GM23338 (cell line): ENCODE results near the gene THSD7A. TPM values are rescaled to one million over a fixed set of nuclear protein-coding genes. Genes with fewer than 3 reads are reported as not detected.

Experiments used
- ATAC-seq: fragments of 200-7000 bp; cut with Tn5 transposase; 3 replicates; pipeline ENCODE4 v1.9.1; 2020
- DNase-seq: peaks from one replicate; pipeline ENCODE4 v3.0.0-alpha.2; 2015; ENCODE audit warnings: low spot score
- H2AFZ ChIP-seq: fragments of 200-600 bp; sonication (generic); 2 replicates; pipeline ENCODE4 v1.8.0; 2016; ENCODE audit warnings: antibody characterized with exemption, mild to moderate bottlenecking, moderate library complexity
- H3F3A ChIP-seq: fragments of 200-600 bp; sonication (generic); replicated peaks from 2 replicates; pipeline ENCODE4 v1.8.0; 2017; ENCODE audit warnings: antibody characterized with exemption, mixed run types, low read depth
- H3K27ac ChIP-seq: fragments of 200-600 bp; sonication (generic); 2 replicates; pipeline ENCODE4 v1.6.1; 2016; ENCODE audit warnings: low read depth
- H3K27me3 ChIP-seq: fragments of 200-600 bp; sonication (generic); 2 replicates; pipeline ENCODE4 v1.8.0; 2016; ENCODE audit warnings: mild to moderate bottlenecking, mixed run types, moderate library complexity; ENCODE audit not compliant: insufficient read depth
- H3K36me3 ChIP-seq: fragments of 200-600 bp; sonication (generic); 2 replicates; pipeline ENCODE4 v1.8.0; 2016; ENCODE audit warnings: mild to moderate bottlenecking; ENCODE audit not compliant: insufficient read depth
- H3K4me1 ChIP-seq: fragments of 200-600 bp; sonication (generic); 2 replicates; pipeline ENCODE4 v1.8.0; 2016; ENCODE audit warnings: mild to moderate bottlenecking, moderate library complexity; ENCODE audit not compliant: insufficient read depth
- H3K4me2 ChIP-seq: fragments of 200-600 bp; sonication (generic); 2 replicates; pipeline ENCODE4 v1.7.1; 2017; ENCODE audit warnings: mixed run types
- H3K4me3 ChIP-seq: fragments of 200-600 bp; sonication (generic); 2 replicates; pipeline ENCODE4 v1.6.1; 2016; ENCODE audit warnings: mixed run types
- H3K79me2 ChIP-seq: fragments of 200-600 bp; sonication (generic); replicated peaks from 2 replicates; pipeline ENCODE4 v1.8.0; 2017; ENCODE audit warnings: mild to moderate bottlenecking; ENCODE audit not compliant: insufficient read depth
- H3K9me2 ChIP-seq: fragments of 200-600 bp; sonication (generic); 2 replicates; pipeline ENCODE4 v1.8.0; 2017; ENCODE audit not compliant: insufficient read depth
- H4K20me1 ChIP-seq: fragments of 200-600 bp; sonication (generic); replicated peaks from 2 replicates; pipeline ENCODE4 v1.8.0; 2017; ENCODE audit warnings: mild to moderate bottlenecking; ENCODE audit not compliant: insufficient read depth
- H3K27ac Mint-ChIP-seq: 2 replicates; pipeline ENCODE4 v1.8.0; 2020; ENCODE audit warnings: inconsistent platforms, mild to moderate bottlenecking, moderate library complexity, mixed read lengths
- H3K27me3 Mint-ChIP-seq: 3 replicates; pipeline ENCODE4 v1.8.0; 2022; ENCODE audit warnings: low read depth, mild to moderate bottlenecking, moderate library complexity, mixed read lengths, inconsistent platforms; ENCODE audit not compliant: insufficient read depth, poor library complexity
- H3K36me3 Mint-ChIP-seq: 3 replicates; pipeline ENCODE4 v1.8.0; 2021; ENCODE audit warnings: low read depth, mild to moderate bottlenecking, inconsistent platforms, moderate library complexity, mixed read lengths
- H3K4me1 Mint-ChIP-seq: 3 replicates; pipeline ENCODE4 v1.8.0; 2020; ENCODE audit warnings: mild to moderate bottlenecking, inconsistent platforms, mixed read lengths
- H3K4me3 Mint-ChIP-seq: 3 replicates; pipeline ENCODE4 v1.8.0; 2021; ENCODE audit warnings: moderate library complexity, mild to moderate bottlenecking, inconsistent platforms, mixed read lengths
- H3K9me3 Mint-ChIP-seq: 3 replicates; pipeline ENCODE4 v1.8.0; 2020; ENCODE audit warnings: moderate library complexity, mild to moderate bottlenecking, inconsistent platforms, mixed read lengths
- CREB1 ChIP-seq: fragments of 250-450 bp; sonication (Bioruptor Pico); IDR thresholded peaks from 2 replicates; pipeline ENCODE4 v1.5.0; 2020; ENCODE audit warnings: low read depth, mild to moderate bottlenecking, moderate library complexity
- CTCF ChIP-seq, 2 experiments: fragments of 200-600 bp in 1 of 2; sonication (generic) in 1 of 2; conservative IDR thresholded peaks; 2 replicates each; pipeline versions ENCODE4 v1.5.1 to v1.6.1; 2016 to 2017; ENCODE audit warnings: antibody characterized with exemption in 2 of 2, low read depth in 2 of 2, mild to moderate bottlenecking in 2 of 2, moderate library complexity in 1 of 2
- EZH2 ChIP-seq: fragments of 200-600 bp; sonication (generic); IDR thresholded peaks from one replicate; pipeline ENCODE4 v1.8.0; 2017; ENCODE audit warnings: antibody characterized with exemption, mild to moderate bottlenecking, low read depth; ENCODE audit not compliant: unreplicated experiment
- EZH2phosphoT487 ChIP-seq: fragments of 200-600 bp; sonication (generic); IDR thresholded peaks from one replicate; pipeline ENCODE4 v1.8.1; 2018; ENCODE audit warnings: antibody characterized with exemption; ENCODE audit not compliant: unreplicated experiment
- JUNB ChIP-seq: IDR thresholded peaks from one replicate; pipeline ENCODE4 v1.6.1; 2016; ENCODE audit warnings: antibody characterized with exemption; ENCODE audit not compliant: unreplicated experiment
- POLR2AphosphoS5 ChIP-seq: IDR thresholded peaks from 2 replicates; pipeline ENCODE4 v1.6.1; 2016; ENCODE audit warnings: antibody characterized with exemption, low read depth
- REST ChIP-seq: IDR thresholded peaks from one replicate; pipeline ENCODE4 v1.6.1; 2018; ENCODE audit warnings: antibody characterized with exemption; ENCODE audit not compliant: unreplicated experiment
- STAT1 ChIP-seq: IDR thresholded peaks from one replicate; pipeline ENCODE4 v1.6.1; 2016; ENCODE audit warnings: antibody characterized with exemption; ENCODE audit not compliant: unreplicated experiment
- ZNF114 ChIP-seq: fragments of 250-450 bp; sonication (Bioruptor Pico); IDR thresholded peaks from 2 replicates; pipeline ENCODE4 v1.5.0; 2020; ENCODE audit warnings: mild to moderate bottlenecking, moderate library complexity
- ZNF462 ChIP-seq: fragments of 250-450 bp; sonication (Bioruptor Pico); IDR thresholded peaks from 2 replicates; pipeline ENCODE4 v1.5.0; 2020; ENCODE audit warnings: mild to moderate bottlenecking, moderate library complexity
- polyA plus RNA-seq: library from polyadenylated mRNA; unstranded; fragments of >200 nt; fragmentation: Nextera tagmentation; extraction: Ambion mirVana; gene quantifications from 2 replicates; pipeline ENCODE4 v1.2.1, GENCODE V29; 2016
- total RNA-seq: library from RNA; depleted of rRNA; stranded (reverse); fragments of >200 nt; shearing (Covaris generic); gene quantifications from 2 replicates; pipeline ENCODE4 v1.2.3, GENCODE V29; 2014

Gene THSD7A
- total and polyA plus RNA-seq, 2 experiments from 2014 or later: 1.3 to 2.1 TPM

GRCh38 chr7:11573128-11573750 is 258.8 kb downstream of the THSD7A start:
- Histone ChIP-seq H3K27ac (no peak overlapping the region), H3K27me3 (no peaks in the 10 kb centered on the region), H3K4me2 (no peak overlapping the region), H3K9me2 (no peaks in the 10 kb centered on the region), H3F3A (no peaks in the 10 kb centered on the region), H3K4me3 (no peak overlapping the region), H2AFZ (no peak overlapping the region), H3K79me2 (no peaks in the 10 kb centered on the region), H4K20me1 (no peaks in the 10 kb centered on the region), H3K36me3 (no peaks in the 10 kb centered on the region), H3K4me1 (peaks cover 9% of the 10 kb centered on the region)
- no peak for ATAC-seq
- DNase-seq: no peak
- Mint-ChIP-seq H3K27me3 (peaks cover 7% of the 10 kb centered on the region), H3K4me1 (peaks cover 6% of the 10 kb centered on the region), H3K9me3 (no peaks in the 10 kb centered on the region), H3K36me3 (no peaks in the 10 kb centered on the region), H3K4me3 (no peak overlapping the region), H3K27ac (no peak overlapping the region)
- no peak for TF ChIP-seq JUNB
- TF ChIP-seq ZNF462: no peak
- no peak for TF ChIP-seq ZNF114 (CRISPR knock-in tag)
- TF ChIP-seq REST: no peak
- TF ChIP-seq CTCF (conservative IDR thresholded peaks at IDR 0.05; ENCODE audit: low read depth in 2 of 2): no peak
- no peak for TF ChIP-seq EZH2phosphoT487
- TF ChIP-seq EZH2: no peak
- TF ChIP-seq CREB1 (CRISPR knock-in tag): no peak
- TF ChIP-seq POLR2AphosphoS5: no peak
- TF ChIP-seq STAT1: no peak
